Adrenal gland (tissue), 5 donors: Measurements from ENCODE around the gene MAST4.

Experiments used
- POLR2A ChIP-seq, 2 donors: fragments of 450-650 bp; IDR thresholded peaks; one replicate each; pipeline ENCODE4 v1.6.1; 2017; ENCODE audit warnings: antibody characterized with exemption in 2 of 2, mild to moderate bottlenecking in 2 of 2, moderate library complexity in 1 of 2
- TF ChIP-seq, protein P1 (sequence below), 6 experiments: fragments of 450-650 bp in 4 of 6; fragments of 200-600 bp in 2 of 6; sonication (generic) in 1 of 6; IDR thresholded peaks; 1 replicate in 5 of 6; 2 replicates in 1 of 6; pipeline versions ENCODE4 v1.5.1 to v1.8.0; 2016 to 2021; ENCODE audit warnings: antibody characterized with exemption in 6 of 6, mild to moderate bottlenecking in 2 of 6, moderate library complexity in 1 of 6
- donor health status: DM: no; HTN: no; CAD: no.

GRCh38 chr5:67209141-67209771 is 613.1 kb downstream of the MAST4 start:
- TF ChIP-seq, protein P1, sequence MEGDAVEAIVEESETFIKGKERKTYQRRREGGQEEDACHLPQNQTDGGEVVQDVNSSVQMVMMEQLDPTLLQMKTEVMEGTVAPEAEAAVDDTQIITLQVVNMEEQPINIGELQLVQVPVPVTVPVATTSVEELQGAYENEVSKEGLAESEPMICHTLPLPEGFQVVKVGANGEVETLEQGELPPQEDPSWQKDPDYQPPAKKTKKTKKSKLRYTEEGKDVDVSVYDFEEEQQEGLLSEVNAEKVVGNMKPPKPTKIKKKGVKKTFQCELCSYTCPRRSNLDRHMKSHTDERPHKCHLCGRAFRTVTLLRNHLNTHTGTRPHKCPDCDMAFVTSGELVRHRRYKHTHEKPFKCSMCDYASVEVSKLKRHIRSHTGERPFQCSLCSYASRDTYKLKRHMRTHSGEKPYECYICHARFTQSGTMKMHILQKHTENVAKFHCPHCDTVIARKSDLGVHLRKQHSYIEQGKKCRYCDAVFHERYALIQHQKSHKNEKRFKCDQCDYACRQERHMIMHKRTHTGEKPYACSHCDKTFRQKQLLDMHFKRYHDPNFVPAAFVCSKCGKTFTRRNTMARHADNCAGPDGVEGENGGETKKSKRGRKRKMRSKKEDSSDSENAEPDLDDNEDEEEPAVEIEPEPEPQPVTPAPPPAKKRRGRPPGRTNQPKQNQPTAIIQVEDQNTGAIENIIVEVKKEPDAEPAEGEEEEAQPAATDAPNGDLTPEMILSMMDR (IDR thresholded peaks at IDR 0.05) = peak; percentile 48 to 91 (median 80)
- no peak for TF ChIP-seq POLR2A (IDR thresholded peaks at IDR 0.05)
